DMS 273 (cell line): ENCODE results near the gene GLIS1.
"Not testable (repeated sequence)": the region's sequence is repeated elsewhere in the genome, so short reads cannot be mapped to it uniquely, and the experiment has no call there.

Experiments used
- DNase-seq: peaks from one replicate; lab custom pipeline; 2025; ENCODE audit not compliant: unreplicated experiment; lab: John Stamatoyannopoulos, UW

GLIS1 gene

GRCh38 chr1:53739109-53739681, at the start of gene GLIS1:
Gene GLIS1 (minus strand): TSS chr1:53739164. CDS start chr1:53738064, 1,100 bp downstream.
- DNase-seq: peak; percentile 97

DNA sequence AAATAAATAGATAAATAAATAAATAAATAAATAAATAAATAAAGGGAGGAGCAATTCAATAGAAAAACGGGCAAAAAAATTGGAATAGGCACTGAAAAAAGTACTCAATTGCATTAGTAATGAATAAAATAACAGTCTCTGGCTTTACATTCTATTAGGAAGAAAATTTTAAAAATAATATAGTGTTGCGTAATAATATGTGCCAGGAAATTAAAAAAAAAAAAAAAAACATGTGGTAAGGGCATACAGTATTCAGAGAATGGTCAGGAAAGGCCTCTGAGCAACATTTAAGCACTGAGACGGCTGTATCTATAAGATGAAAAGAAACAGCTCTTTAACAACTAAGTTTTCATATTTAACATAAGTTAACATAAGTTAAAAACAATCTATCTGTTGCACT, 48.7 kb upstream of the GLIS1 start:
- no peak for DNase-seq

GRCh38 chr1:53783056-53783455, 44.1 kb upstream of the GLIS1 start:
- no peak for DNase-seq

DNA sequence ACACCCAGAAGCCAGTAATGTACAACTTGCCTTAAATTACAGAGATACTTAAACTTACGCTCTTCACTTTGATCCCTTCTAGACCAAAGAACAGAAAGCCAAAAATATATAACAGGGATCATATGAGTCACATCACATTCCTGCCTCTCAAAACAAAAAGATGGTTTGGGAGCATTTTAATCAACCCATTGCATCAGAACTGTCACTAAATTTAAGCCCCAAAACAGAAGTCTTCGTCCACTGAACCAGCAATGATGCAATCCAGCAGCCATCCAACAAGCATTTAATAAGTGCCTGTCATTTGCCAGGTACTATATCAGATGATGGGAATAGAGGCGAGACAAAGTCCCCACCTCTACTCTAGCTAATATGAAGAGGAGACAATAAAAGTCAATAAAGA, 42.7 kb upstream of the GLIS1 start:
- DNase-seq: no peak

DNA sequence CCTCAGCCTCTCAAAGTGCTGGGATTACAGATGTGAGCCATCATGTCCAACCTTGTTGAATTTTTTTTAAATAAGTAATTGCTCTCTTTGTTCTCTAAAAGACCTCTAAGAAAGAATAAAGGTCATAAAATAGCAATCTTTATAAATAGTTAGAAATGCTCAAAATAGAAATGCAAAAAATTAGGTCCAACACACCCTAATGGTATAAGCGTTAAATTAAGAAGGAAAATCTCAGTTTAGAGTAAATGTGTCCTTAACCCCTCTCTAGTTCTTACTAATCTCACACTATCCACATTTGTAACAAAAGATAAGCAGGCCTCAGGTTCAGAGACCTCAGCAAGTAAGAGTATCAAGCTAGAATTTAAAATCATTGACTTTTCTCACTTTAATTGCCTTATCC, 38.3 kb upstream of the GLIS1 start:
- DNase-seq: no peak

DNA sequence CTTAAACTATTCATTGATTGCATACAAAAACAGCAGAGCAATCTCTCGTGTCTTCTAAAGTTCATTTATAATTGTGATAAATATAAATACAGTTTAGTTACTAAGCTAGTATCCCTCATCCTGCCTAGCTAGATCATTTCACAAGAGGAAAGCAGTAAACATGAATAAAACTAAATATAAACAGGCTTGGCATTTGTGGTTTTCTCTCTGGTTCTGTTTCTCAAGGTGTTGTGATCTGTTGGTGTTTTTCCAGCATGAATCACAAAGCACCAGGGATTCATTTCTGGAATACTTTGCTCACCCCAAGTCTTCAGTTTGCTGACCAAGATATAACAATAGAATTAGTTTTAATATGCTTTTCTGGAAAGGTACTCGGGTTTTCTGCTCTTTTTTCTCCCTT, 32.7 kb upstream of the GLIS1 start:
- no peak for DNase-seq

DNA sequence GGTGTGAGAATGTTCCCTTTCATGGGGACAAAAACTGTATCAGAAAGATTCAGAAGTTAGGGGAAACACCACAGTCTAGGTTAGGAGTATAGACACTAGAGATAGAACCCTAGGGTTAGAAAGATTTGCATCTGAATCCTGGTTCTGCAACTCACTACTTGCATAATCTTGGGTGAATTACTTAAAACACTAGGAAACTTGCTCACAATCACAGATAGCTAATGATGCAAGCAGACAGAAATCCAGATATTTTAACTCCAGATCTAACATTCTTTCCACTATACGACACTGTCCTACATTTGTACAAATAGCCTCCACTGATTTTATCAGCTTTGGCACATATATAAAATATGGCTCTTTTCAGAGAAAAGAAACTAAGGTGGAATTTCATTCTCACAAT, 30.8 kb upstream of the GLIS1 start:
- no peak for DNase-seq

DNA sequence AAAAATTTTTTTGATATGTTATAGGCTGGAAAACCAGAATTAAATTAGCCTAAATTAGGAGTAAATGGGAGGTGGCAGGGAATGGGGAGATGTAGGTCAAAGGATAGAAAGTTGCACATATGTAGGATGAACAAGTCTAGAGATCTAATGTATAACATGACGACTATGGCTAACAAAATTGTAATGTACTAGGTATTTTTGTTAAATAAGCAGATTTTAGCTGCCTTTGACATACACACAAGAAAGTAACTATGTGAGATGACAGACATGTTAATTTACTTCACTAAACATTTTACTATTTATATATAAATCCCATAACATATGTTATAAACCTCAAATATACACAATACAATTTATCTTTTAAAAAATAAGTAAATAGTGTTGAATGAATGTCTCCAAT, 30.2 kb upstream of the GLIS1 start:
- DNase-seq: no peak

- DNase-seq: no peak
Measured at GRCh38 chr1:53766831-53767405, 28.0 kb upstream of the GLIS1 start.

DNA sequence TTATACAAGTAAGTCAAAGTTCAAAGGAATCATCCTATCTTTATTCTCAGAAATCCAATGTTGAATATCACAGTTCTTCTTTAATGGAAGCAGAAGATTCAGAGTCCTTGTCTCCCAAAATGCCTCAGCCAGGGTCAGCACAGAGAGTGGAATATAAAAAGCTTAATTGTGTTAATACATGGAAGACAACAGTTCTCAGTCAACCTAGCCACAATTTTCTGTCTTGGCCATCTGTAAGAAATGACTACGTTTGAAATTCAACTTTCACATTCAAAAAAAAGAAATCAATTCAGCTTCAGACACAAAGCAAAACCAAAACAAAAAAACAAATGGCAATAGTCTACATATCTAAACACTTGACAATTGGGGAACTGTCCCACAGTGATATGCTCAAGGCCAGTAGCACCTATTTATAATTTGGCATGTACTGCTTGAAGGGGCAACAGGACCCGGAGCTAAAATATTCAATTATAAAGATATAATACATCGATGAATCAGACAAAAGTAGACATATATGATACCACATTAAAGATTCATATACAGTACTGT, 27.3 kb upstream of the GLIS1 start:
- DNase-seq: no peak

DNA sequence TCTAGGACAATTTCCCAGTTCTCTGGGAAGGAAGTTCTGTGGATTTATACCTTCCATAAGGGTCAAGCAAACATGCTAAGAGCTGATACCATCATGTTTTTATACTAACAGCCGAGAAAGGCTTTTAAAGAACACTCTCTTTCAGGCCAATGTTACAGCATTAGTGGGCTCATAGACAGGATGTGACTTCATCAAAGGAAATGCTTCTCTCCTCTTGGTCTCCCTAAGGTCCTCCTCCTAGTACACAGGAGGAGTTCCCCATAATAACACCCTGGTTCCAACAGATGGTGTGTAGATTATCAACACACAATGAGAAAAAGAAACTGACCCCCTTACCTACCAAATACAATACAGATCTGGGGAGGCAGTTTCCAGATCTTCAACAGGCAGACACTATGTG, 26.7 kb upstream of the GLIS1 start:
- no peak for DNase-seq

DNA sequence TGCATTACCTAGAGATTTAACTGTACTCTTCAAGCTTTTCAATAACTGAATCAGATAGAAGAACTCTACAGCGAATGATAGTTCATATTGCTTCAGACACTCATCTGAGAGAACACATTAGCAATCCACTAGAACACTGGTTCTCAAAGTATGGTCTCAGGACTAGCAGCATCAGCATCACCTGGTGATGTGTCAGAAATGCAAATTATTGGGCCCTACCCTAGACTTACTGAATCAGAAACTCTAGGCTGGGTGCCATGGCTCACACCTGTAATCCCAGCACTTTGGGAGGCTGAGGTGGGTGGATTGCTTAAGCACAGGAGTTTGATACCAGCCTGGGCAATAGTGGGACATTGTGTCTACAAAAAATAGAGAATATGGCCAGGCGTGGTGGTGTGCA, 24.9 kb upstream of the GLIS1 start:
- DNase-seq: no peak

- DNase-seq: no peak
Measured at GRCh38 chr1:53763461-53763860, 24.5 kb upstream of the GLIS1 start.

DNA sequence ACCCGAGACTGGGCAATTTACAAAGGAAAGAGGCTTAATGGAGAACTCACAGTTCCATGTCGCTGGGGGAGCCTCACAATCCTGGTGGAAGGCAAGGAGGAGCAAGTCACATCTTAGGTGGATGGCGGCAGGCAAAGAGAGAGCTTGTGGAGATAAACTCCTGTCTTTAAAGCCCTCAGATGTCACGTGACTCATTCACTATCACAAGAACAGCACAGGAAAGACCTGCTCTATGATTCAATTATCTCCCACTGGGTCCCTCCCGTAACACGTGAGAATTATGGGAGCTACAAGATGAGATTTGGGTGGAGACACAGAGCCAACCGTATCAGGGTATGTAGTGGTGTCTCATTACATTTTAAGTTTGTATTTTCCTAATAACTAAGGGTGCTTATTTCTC, 21.5 kb upstream of the GLIS1 start:
- DNase-seq: not testable (repeated sequence)

- peak; percentile 39 for DNase-seq
Measured at GRCh38 chr1:53755874-53756273, 16.9 kb upstream of the GLIS1 start.

- DNase-seq: peak; percentile 79
Measured at GRCh38 chr1:53754484-53755312, 15.7 kb upstream of the GLIS1 start.

- no peak for DNase-seq
Measured at GRCh38 chr1:53752281-53752680, 13.3 kb upstream of the GLIS1 start.

GRCh38 chr1:53747841-53748240, 8.9 kb upstream of the GLIS1 start:
- no peak for DNase-seq

DNA sequence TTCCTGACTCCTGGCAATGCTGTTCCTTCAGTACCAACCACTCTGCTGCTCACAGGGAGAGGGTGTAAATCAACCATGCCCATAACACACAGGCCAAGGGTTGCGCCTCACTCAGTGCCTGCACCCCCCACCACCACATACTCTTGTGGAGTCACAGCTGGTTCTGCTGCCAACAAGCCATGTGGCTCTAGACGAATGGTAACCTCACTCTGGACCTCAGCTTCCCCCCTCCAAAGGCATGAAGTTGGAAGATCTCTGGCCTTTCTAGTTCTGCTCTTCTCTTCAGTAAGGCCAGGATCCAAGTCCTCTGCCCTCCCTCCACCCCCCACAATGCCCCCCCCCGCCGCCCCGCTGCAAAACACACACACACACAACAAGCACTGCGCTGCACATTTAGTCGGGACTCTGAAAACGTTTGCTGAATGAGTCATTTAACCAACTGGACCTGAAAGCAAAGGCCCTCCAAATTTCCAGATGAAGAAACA, 1.7 kb upstream of the GLIS1 start:
- no peak for DNase-seq

DNA sequence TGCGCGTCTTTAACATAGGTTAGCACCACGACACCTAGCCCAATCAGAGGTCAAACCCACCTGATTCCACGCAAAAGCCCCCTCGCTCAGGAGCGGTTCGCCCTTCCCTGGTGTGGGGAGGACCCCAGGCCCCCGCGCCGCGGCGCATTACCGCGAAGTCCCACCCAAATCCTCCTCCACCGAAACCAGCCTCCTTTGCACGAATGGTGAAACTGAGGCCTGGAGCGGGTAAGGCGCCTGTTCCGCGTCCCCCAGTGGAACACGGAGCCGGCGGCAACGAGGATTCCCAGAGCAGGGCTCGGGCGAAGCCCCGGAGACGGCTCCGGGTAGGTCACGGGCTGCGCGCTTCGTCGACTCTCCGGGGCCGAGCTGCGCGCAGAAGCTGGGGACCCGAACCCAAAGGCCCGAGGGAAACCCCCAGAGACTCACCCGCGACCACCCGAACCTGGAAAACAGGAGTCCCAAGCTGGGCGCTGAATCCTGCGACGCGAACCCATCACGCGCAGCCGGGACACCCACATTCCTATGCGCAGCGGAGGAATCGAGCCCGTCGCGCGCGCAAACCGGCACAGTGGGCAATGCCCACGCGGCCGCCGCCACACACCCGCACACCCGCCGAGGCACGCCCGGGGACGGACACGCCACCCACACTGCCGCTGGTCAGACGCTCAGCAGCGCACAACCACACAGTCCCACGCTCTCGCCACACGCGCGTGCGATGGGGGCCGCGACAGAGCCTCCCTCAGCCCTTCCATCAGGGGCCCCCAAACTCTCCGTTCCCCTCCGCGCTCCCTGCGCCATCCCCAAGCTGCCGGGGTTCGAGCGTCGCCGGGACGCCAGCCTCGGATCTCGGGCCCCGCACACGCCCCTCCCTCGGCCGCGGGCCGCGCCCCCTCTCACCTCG, 507 bp downstream of the GLIS1 start:
- DNase-seq: peak; percentile 46

GRCh38 chr1:53737648-53738204, 1.2 kb downstream of the GLIS1 start:
- DNase-seq: no peak
